HCT116 (cell line): ENCODE results near the gene SNX15. TPM values are rescaled to one million over a fixed set of nuclear protein-coding genes. Genes with fewer than 3 reads are reported as not detected.

Experiments used
- ATAC-seq: fragments of 200-7000 bp; cut with Tn5 transposase; 2 replicates; pipeline ENCODE4 v1.9.1; 2020; ENCODE audit warnings: mild to moderate bottlenecking, moderate library complexity
- BruUV-seq: library from RNA; stranded (reverse); fragments of 400-500 nt; replicated peaks from 2 replicates; lab custom pipeline; 2021; lab: Mats Ljungman, UMichigan
- CTCF ChIA-PET: fragments of 300-600 bp; sonication (Branson Sonifier 250); formaldehyde crosslinking; loops from one replicate; lab custom pipeline; 2021; ENCODE audit warnings: antibody characterized with exemption; lab: Charles Lee
- POLR2A ChIA-PET: fragments of 300-600, 350-600 bp; sonication (Branson Sonifier 250); formaldehyde crosslinking; loops from one replicate; lab custom pipeline; 2021; ENCODE audit warnings: antibody characterized with exemption; lab: Charles Lee
- RAD21 ChIA-PET, 2 experiments: fragments of 300-600 bp; sonication (Branson Sonifier 250); formaldehyde crosslinking; loops; one replicate each; lab custom pipeline; 2023; ENCODE audit warnings: low total read pairs in 2 of 2; ENCODE audit not compliant: uncharacterized antibody in 2 of 2, unreplicated experiment in 2 of 2, low non-redundant PET in 1 of 2; lab: Charles Lee
- DNase-seq: peaks from one replicate; pipeline ENCODE4 v3.0.0-alpha.2; 2010; ENCODE audit warnings: low read depth, low spot score
- H2AFZ ChIP-seq: fragments of 200-600 bp; shearing (Covaris generic), sonication (generic); 2 replicates; pipeline ENCODE4 v1.6.1; 2017; ENCODE audit warnings: low read depth, mixed run types, mixed read lengths, antibody characterized with exemption, low read length; ENCODE audit not compliant: poor library complexity, severe bottlenecking
- H3K27ac ChIP-seq: 2 replicates; pipeline ENCODE4 v1.5.1; 2012; ENCODE audit warnings: low read depth, low read length
- H3K27me3 ChIP-seq: fragments of 200-600 bp; sonication (generic); 2 replicates; pipeline ENCODE4 v1.6.1; 2016; ENCODE audit warnings: mixed run types, low read length, mixed read lengths; ENCODE audit not compliant: insufficient read depth
- H3K36me3 ChIP-seq, 2 experiments: fragments of 200-500 bp in 1 of 2; fragments of 200-600 bp in 1 of 2; sonication (Bioruptor generic) in 1 of 2; sonication (generic) in 1 of 2; 2 replicates each; pipeline versions ENCODE4 v1.5.1 to v1.6.1; 2014 to 2016; ENCODE audit warnings: low read length in 2 of 2, inconsistent platforms in 1 of 2, mixed read lengths in 1 of 2, mixed run types in 1 of 2; ENCODE audit not compliant: insufficient read depth in 2 of 2, control insufficient read depth in 1 of 2
- H3K4me1 ChIP-seq, 2 experiments: fragments of 200-600 bp in 1 of 2; sonication (generic) in 1 of 2; 2 replicates each; pipeline versions ENCODE4 v1.5.1 to v1.6.1; 2012 to 2017; ENCODE audit warnings: low read length in 2 of 2, inconsistent platforms in 1 of 2, mild to moderate bottlenecking in 1 of 2, mixed read lengths in 1 of 2, mixed run types in 1 of 2, moderate library complexity in 1 of 2; ENCODE audit not compliant: insufficient read depth in 2 of 2, control insufficient read depth in 1 of 2
- H3K4me2 ChIP-seq: fragments of 200-600 bp; sonication (generic); 2 replicates; pipeline ENCODE4 v1.6.1; 2017; ENCODE audit warnings: mixed run types, low read length, mixed read lengths
- H3K4me3 ChIP-seq, 2 experiments: fragments of 200-600 bp in 1 of 2; sonication (generic) in 1 of 2; replicated peaks in 1 of 2; 2 replicates each; pipeline ENCODE4 v1.5.1; 2011 to 2016; ENCODE audit warnings: low read length in 2 of 2, control low read depth in 1 of 2, low read depth in 1 of 2, mild to moderate bottlenecking in 1 of 2, mixed read lengths in 1 of 2, mixed run types in 1 of 2
- H3K79me2 ChIP-seq: fragments of 200-600 bp; sonication (generic); 2 replicates; pipeline ENCODE4 v1.6.1; 2017; ENCODE audit warnings: mild to moderate bottlenecking, mixed run types, low read length, moderate library complexity, mixed read lengths; ENCODE audit not compliant: insufficient read depth
- H3K9ac ChIP-seq: fragments of 200-600 bp; sonication (generic); 2 replicates; pipeline ENCODE4 v1.6.1; 2016; ENCODE audit warnings: low read length, mixed read lengths
- H3K9me2 ChIP-seq: fragments of 200-600 bp; sonication (generic), shearing (Covaris generic); 2 replicates; pipeline ENCODE4 v1.6.1; 2017; ENCODE audit warnings: mixed run types, mild to moderate bottlenecking, moderate library complexity; ENCODE audit not compliant: insufficient read depth
- H3K9me3 ChIP-seq, 2 experiments: fragments of 200-500 bp in 1 of 2; fragments of 200-600 bp in 1 of 2; sonication (Bioruptor generic) in 1 of 2; sonication (generic) in 1 of 2; 2 replicates each; pipeline ENCODE4 v1.6.1; 2014 to 2017; ENCODE audit warnings: low read length in 2 of 2, mixed read lengths in 2 of 2, inconsistent platforms in 1 of 2, low read depth in 1 of 2, mild to moderate bottlenecking in 1 of 2, mixed run types in 1 of 2, moderate library complexity in 1 of 2; ENCODE audit not compliant: control insufficient read depth in 1 of 2, insufficient read depth in 1 of 2
- H4K20me1 ChIP-seq: fragments of 200-600 bp; sonication (generic), shearing (Covaris generic); 2 replicates; pipeline ENCODE4 v1.6.1; 2017; ENCODE audit warnings: mixed run types, mild to moderate bottlenecking, moderate library complexity; ENCODE audit not compliant: insufficient read depth
- EZH2phosphoT487 ChIP-seq: fragments of 200-600 bp; IDR thresholded peaks from 2 replicates; pipeline ENCODE4 v1.6.1; 2018; ENCODE audit warnings: antibody characterized with exemption, borderline replicate concordance
- FOSL1 ChIP-seq: IDR thresholded peaks from 2 replicates; pipeline ENCODE4 v1.6.1; 2012; ENCODE audit warnings: low read depth
- POLR2AphosphoS5 ChIP-seq: IDR thresholded peaks from 2 replicates; pipeline ENCODE4 v1.6.1; 2011; ENCODE audit warnings: mild to moderate bottlenecking, low read depth, low read length, moderate library complexity
- SRF ChIP-seq: IDR thresholded peaks from 2 replicates; pipeline ENCODE4 v1.6.1; 2012; ENCODE audit warnings: low read depth
- TCF7L2 ChIP-seq: IDR thresholded peaks from 2 replicates; pipeline ENCODE4 v1.7.0; 2011; ENCODE audit warnings: borderline replicate concordance, inconsistent platforms; ENCODE audit not compliant: insufficient read depth, insufficient read length; ENCODE audit errors: extremely low read depth
- intact Hi-C: fragments of 100-400 bp; cut with micrococcal nuclease; formaldehyde crosslinking; loops from 2 replicates; pipeline ENCODE4 v1.10.0; 2022
- total RNA-seq: library from RNA; stranded (reverse); gene quantifications from one replicate; pipeline ENCODE4 v1.2.1, GENCODE V29; 2021; ENCODE audit not compliant: unreplicated experiment
- TF ChIP-seq, protein P1 (sequence below), 3 experiments: fragments of 200-600 bp in 1 of 3; sonication (generic) in 1 of 3; IDR thresholded peaks in 2 of 3; conservative IDR thresholded peaks in 1 of 3; 2 replicates each; pipeline ENCODE4 v1.5.1; 2012 to 2017; ENCODE audit warnings: low read depth in 2 of 3, low read length in 2 of 3, antibody characterized with exemption in 1 of 3, borderline replicate concordance in 1 of 3, control low read depth in 1 of 3, mild to moderate bottlenecking in 1 of 3, mixed read lengths in 1 of 3, mixed run types in 1 of 3, moderate library complexity in 1 of 3; ENCODE audit not compliant: insufficient read depth in 1 of 3
- TF ChIP-seq, protein P2 (sequence below): IDR thresholded peaks from 2 replicates; pipeline ENCODE4 v1.6.1; 2012
- TF ChIP-seq, protein P3 (sequence below): IDR thresholded peaks from 2 replicates; pipeline ENCODE4 v1.6.1; 2012

SNX15 gene
- total RNA-seq, 1 experiment from 2014 or later = 16.8 TPM

DNA sequence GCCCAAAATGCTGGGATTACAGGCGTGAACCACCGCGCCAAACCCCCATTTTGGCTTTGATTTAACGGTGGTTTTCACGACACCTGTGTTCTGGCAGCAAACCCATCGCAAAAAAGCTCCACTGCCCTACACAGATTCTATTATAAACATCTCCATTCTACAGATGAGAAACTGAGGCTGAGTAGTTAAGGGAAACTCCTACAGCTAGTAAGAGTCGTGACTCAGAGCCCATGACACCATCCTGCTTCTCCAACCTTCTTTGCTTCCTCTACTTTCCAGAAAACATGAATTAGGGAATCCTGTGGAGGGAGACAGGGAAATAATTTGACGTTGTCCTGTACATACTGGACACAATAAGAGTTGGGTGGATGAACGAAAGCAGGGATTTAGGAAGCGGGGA is 429 bp upstream of the SNX15 start (continued):
- TF ChIP-seq, protein P1, sequence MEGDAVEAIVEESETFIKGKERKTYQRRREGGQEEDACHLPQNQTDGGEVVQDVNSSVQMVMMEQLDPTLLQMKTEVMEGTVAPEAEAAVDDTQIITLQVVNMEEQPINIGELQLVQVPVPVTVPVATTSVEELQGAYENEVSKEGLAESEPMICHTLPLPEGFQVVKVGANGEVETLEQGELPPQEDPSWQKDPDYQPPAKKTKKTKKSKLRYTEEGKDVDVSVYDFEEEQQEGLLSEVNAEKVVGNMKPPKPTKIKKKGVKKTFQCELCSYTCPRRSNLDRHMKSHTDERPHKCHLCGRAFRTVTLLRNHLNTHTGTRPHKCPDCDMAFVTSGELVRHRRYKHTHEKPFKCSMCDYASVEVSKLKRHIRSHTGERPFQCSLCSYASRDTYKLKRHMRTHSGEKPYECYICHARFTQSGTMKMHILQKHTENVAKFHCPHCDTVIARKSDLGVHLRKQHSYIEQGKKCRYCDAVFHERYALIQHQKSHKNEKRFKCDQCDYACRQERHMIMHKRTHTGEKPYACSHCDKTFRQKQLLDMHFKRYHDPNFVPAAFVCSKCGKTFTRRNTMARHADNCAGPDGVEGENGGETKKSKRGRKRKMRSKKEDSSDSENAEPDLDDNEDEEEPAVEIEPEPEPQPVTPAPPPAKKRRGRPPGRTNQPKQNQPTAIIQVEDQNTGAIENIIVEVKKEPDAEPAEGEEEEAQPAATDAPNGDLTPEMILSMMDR (IDR thresholded peaks at IDR 0.05 in 2 of 3, conservative IDR thresholded peaks at IDR 0.05 in 1 of 3; ENCODE audit: borderline replicate concordance in 1 of 3, insufficient read depth in 1 of 3, low read depth in 2 of 3, low read length in 2 of 3) = no peak

DNA sequence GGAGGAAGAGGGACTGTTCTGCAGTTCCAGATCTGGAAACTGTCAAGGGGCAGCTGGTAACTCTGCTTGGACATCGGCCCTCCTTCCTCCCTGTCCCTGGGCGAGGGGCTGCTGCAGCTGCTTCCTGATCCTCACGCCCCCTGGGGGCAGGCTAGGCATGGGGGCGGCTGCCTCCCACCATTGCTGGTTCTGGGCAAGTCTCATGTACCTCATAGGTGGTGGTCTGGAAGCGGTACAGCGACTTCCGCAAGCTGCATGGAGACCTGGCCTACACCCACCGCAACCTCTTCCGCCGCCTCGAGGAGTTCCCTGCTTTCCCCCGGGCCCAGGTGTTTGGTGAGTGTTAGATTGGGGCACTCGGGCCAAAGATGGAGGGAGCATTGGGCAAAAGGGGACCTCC is 5.0 kb downstream of the SNX15 start:
- ChIA-PET POLR2A (no interaction called here), CTCF (no interaction called here)
- no peak for ATAC-seq

More for the DNA sequence above, 5.0 kb downstream of the SNX15 start:
- Histone ChIP-seq H3K27ac (no peak overlapping the region), H3K9me2 (no peaks in the 10 kb centered on the region), H3K79me2 (no peaks in the 10 kb centered on the region), H3K9me3 (no peaks in the 10 kb centered on the region), H2AFZ (no peak overlapping the region), H3K9ac (no peak overlapping the region), H3K4me2 (no peak overlapping the region)
- RAD21 ChIA-PET = no interaction called here
- intact Hi-C loops = no loop called here
- DNase-seq = no peak
- BruUV-seq = no TSS peak
- TF ChIP-seq FOSL1 = no peak
- TF ChIP-seq TCF7L2 = no peak
- no peak for TF ChIP-seq POLR2AphosphoS5
- TF ChIP-seq, protein P1 (IDR thresholded peaks at IDR 0.05 in 2 of 3, conservative IDR thresholded peaks at IDR 0.05 in 1 of 3; ENCODE audit: borderline replicate concordance in 1 of 3, insufficient read depth in 1 of 3, low read depth in 2 of 3, low read length in 2 of 3) = 0 out of 6 replicates have a peak, but pooled peaks of 1 of the 3 experiments have one; percentile 1
- TF ChIP-seq EZH2phosphoT487 = no peak
- TF ChIP-seq, protein P2, sequence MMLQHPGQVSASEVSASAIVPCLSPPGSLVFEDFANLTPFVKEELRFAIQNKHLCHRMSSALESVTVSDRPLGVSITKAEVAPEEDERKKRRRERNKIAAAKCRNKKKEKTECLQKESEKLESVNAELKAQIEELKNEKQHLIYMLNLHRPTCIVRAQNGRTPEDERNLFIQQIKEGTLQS = no peak
- TF ChIP-seq, protein P3, sequence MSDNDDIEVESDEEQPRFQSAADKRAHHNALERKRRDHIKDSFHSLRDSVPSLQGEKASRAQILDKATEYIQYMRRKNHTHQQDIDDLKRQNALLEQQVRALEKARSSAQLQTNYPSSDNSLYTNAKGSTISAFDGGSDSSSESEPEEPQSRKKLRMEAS = no peak
- no peak for TF ChIP-seq SRF
- TF ChIP-seq, all 23 proteins: peak for 1
- Histone ChIP-seq H3K36me3 (no peaks in the 10 kb centered on the region), H3K4me1 (peaks cover 12 to 16% of the 10 kb centered on the region in 2 experiments; a peak in 3 of 4 replicates), H3K27me3 (no peaks in the 10 kb centered on the region), H4K20me1 (no peaks in the 10 kb centered on the region), H3K4me3 (no peak overlapping the region)
